Measurements from ENCODE around the gene PCSK6. TPM values are rescaled to one million over a fixed set of nuclear protein-coding genes. Genes with fewer than 3 reads are reported as not detected.
A peak's percentile ranks its signal among the peaks of the same experiment; 100 is the strongest.

PCSK6 gene
- total RNA-seq, 1 donor from 2014 or later: 16.6 TPM

DNA sequence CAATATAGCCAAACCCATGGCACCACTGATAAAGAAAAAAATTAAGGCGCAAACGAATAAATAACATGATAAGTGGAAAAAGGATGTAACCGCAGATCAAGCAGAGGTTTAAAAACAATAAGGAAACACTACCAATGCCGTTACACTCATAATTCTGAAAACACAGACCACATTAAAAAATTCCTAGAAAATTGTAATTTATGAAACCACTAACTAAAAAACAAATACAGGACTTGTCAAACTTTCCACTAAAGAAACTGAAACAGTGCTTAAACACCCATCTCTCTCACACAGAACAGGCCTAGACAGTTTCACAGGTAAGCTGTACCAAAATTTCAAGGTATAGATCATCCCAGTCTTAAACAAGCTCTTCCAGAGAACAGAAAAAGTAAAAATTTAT is 28.4 kb downstream of the PCSK6 start:
- Histone ChIP-seq H3K36me3 (no peaks in the 10 kb centered on the region), H3K27me3 (no peaks in the 10 kb centered on the region), H3K9me3 (no peaks in the 10 kb centered on the region), H3K4me1 (peaks cover 6% of the 10 kb centered on the region), H3K27ac (no peak overlapping the region), H3K4me3 (no peak overlapping the region)
- no peak for DNase-seq
- TF ChIP-seq CTCF (IDR thresholded peaks at IDR 0.05): no peak
- intact Hi-C loops (cut with DNase I): no loop called here
- ATAC-seq: no peak

GRCh38 chr15:101459579-101460300 is 29.8 kb downstream of the PCSK6 start:
- no peak for DNase-seq
- H3K4me1 ChIP-seq: peaks cover 17% of the 10 kb centered on the region
- no peak for ATAC-seq
- H3K4me3 ChIP-seq: no peak overlapping the region
- no peaks in the 10 kb centered on the region for H3K27me3 ChIP-seq
- no peak overlapping the region for H3K27ac ChIP-seq
- intact Hi-C loops (cut with DNase I): no loop called here
- H3K36me3 ChIP-seq: no peaks in the 10 kb centered on the region
- H3K9me3 ChIP-seq: no peaks in the 10 kb centered on the region
- TF ChIP-seq CTCF (IDR thresholded peaks at IDR 0.05): no peak

- Histone ChIP-seq H3K4me1 (peaks cover 17% of the 10 kb centered on the region), H3K27ac (peak overlapping the region; percentile 33), H3K9me3 (no peaks in the 10 kb centered on the region), H3K27me3 (no peaks in the 10 kb centered on the region), H3K4me3 (no peak overlapping the region), H3K36me3 (no peaks in the 10 kb centered on the region)
- ATAC-seq (peak; percentile 36), DNase-seq (no peak)
- TF ChIP-seq CTCF (IDR thresholded peaks at IDR 0.05): no peak
- intact Hi-C loops (cut with DNase I): no loop called here
Measured at GRCh38 chr15:101458908-101459578, 30.5 kb downstream of the PCSK6 start.

- intact Hi-C loops (cut with DNase I): no loop called here
- no peaks in the 10 kb centered on the region for H3K27me3 ChIP-seq
- H3K4me1 ChIP-seq: peaks cover 17% of the 10 kb centered on the region
- no peaks in the 10 kb centered on the region for H3K36me3 ChIP-seq
- no peak for TF ChIP-seq CTCF (IDR thresholded peaks at IDR 0.05)
- ATAC-seq (no peak), DNase-seq (no peak)
- no peak overlapping the region for H3K4me3 ChIP-seq
- H3K9me3 ChIP-seq: no peaks in the 10 kb centered on the region
- peak overlapping the region; percentile 33 for H3K27ac ChIP-seq
Measured at GRCh38 chr15:101458158-101458900, 31.2 kb downstream of the PCSK6 start.

DNA sequence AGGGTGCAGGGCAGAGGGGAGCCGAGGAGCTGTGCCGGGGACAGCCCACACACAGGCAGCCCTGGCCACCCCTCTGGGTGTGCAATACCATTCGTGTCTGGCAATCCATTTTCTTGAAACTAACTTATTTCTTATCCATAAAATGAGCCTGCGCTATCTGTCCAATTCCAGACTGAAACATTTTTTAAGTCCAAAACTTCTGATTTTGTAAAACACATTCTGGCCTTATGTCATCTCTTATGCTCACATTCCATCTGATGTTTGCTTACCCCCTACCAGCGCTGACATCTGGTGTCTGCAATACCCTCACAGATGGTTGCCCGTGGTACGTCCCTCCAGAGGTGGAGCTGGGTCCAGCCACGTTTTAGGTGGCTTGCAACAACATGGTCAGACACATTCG is 31.8 kb downstream of the PCSK6 start:
- no peak for DNase-seq
- Histone ChIP-seq H3K4me3 (no peak overlapping the region), H3K4me1 (peaks cover 17% of the 10 kb centered on the region), H3K9me3 (no peaks in the 10 kb centered on the region), H3K27me3 (no peaks in the 10 kb centered on the region), H3K36me3 (no peaks in the 10 kb centered on the region), H3K27ac (no peak overlapping the region)
- intact Hi-C loops (cut with DNase I): no loop called here
- no peak for ATAC-seq
- TF ChIP-seq CTCF (IDR thresholded peaks at IDR 0.05): no peak
